SK-N-SH treated with all-trans-retinoic acid at 6 μM for 48 hours (cell line): Measurements from ENCODE around the gene C1QTNF2.

Experiments
- ATAC-seq: fragments of 200-7000 bp; cut with Tn5 transposase; 3 replicates; pipeline ENCODE4 v1.9.1; 2020; ENCODE audit warnings: mild to moderate bottlenecking, moderate library complexity
- BACH2 ChIP-seq: fragments of 250-450 bp; sonication (Bioruptor Pico); IDR thresholded peaks from 2 replicates; pipeline ENCODE4 v1.9.0; 2021; ENCODE audit warnings: mild to moderate bottlenecking, borderline replicate concordance
- CREB5 ChIP-seq: fragments of 250-450 bp; sonication (Bioruptor Pico); IDR thresholded peaks from 2 replicates; pipeline ENCODE4 v1.5.1; 2020; ENCODE audit warnings: low read depth, mild to moderate bottlenecking, moderate library complexity
- CSDC2 ChIP-seq: fragments of 250-450 bp; sonication (Bioruptor Pico); IDR thresholded peaks from 2 replicates; pipeline ENCODE4 v1.5.0; 2020; ENCODE audit warnings: mild to moderate bottlenecking, moderate library complexity
- ESRRG ChIP-seq: fragments of 250-450 bp; sonication (Bioruptor Pico); IDR thresholded peaks from 2 replicates; pipeline ENCODE4 v1.6.1; 2021; ENCODE audit warnings: mild to moderate bottlenecking
- GLIS3 ChIP-seq: fragments of 250-450 bp; sonication (Bioruptor Pico); IDR thresholded peaks from 2 replicates; pipeline ENCODE4 v1.5.0; 2020; ENCODE audit warnings: mild to moderate bottlenecking, moderate library complexity
- ISL1 ChIP-seq: fragments of 250-450 bp; sonication (Bioruptor Pico); IDR thresholded peaks from 2 replicates; pipeline ENCODE4 v2.1.2; 2022; ENCODE audit warnings: mild to moderate bottlenecking, moderate library complexity
- OSR1 ChIP-seq: fragments of 250-450 bp; sonication (Bioruptor Pico); IDR thresholded peaks from 2 replicates; pipeline ENCODE4 v1.8.0; 2022; ENCODE audit warnings: moderate library complexity, mild to moderate bottlenecking, inconsistent platforms
- PPARA ChIP-seq: fragments of 250-450 bp; sonication (Bioruptor Pico); IDR thresholded peaks from 2 replicates; pipeline ENCODE4 v1.5.0; 2020; ENCODE audit warnings: mild to moderate bottlenecking, borderline replicate concordance
- RARB ChIP-seq: fragments of 250-450 bp; sonication (Bioruptor Pico); IDR thresholded peaks from 2 replicates; pipeline ENCODE4 v1.8.0; 2021; ENCODE audit warnings: mild to moderate bottlenecking, moderate library complexity
- SNAI2 ChIP-seq: fragments of 250-450 bp; sonication (Bioruptor Pico); IDR thresholded peaks from 2 replicates; pipeline ENCODE4 v1.5.0; 2020; ENCODE audit warnings: mild to moderate bottlenecking, moderate library complexity
- TCF4 ChIP-seq: fragments of 250-450 bp; sonication (Bioruptor Pico); IDR thresholded peaks from 2 replicates; pipeline ENCODE4 v1.8.0; 2021; ENCODE audit warnings: mild to moderate bottlenecking, moderate library complexity, borderline replicate concordance
- TOX ChIP-seq: fragments of 250-450 bp; sonication (Bioruptor Pico); IDR thresholded peaks from 2 replicates; pipeline ENCODE4 v1.8.0; 2021; ENCODE audit warnings: mild to moderate bottlenecking, moderate library complexity, borderline replicate concordance
- ZC3H10 ChIP-seq: fragments of 250-450 bp; sonication (Bioruptor Pico); IDR thresholded peaks from 2 replicates; pipeline ENCODE4 v1.5.1; 2021; ENCODE audit warnings: mild to moderate bottlenecking, moderate library complexity
- ZFP3 ChIP-seq: fragments of 250-450 bp; sonication (Bioruptor Pico); IDR thresholded peaks from 2 replicates; pipeline ENCODE4 v1.5.0; 2020; ENCODE audit warnings: mild to moderate bottlenecking, moderate library complexity
- ZFP30 ChIP-seq: fragments of 450-650 bp; formaldehyde crosslinking; IDR thresholded peaks from 2 replicates; pipeline ENCODE4 v1.5.0; 2022; ENCODE audit warnings: mild to moderate bottlenecking, moderate library complexity
- ZNF565 ChIP-seq: fragments of 450-650 bp; formaldehyde crosslinking; conservative IDR thresholded peaks from 2 replicates; pipeline ENCODE4 v1.5.0; 2020; ENCODE audit warnings: low read depth, mild to moderate bottlenecking, moderate library complexity
- ZNF70 ChIP-seq: fragments of 450-650 bp; formaldehyde crosslinking; IDR thresholded peaks from 2 replicates; pipeline ENCODE4 v1.5.0; 2020; ENCODE audit warnings: mild to moderate bottlenecking, moderate library complexity
- ZNF8 ChIP-seq: fragments of 450-650 bp; formaldehyde crosslinking; IDR thresholded peaks from 2 replicates; pipeline ENCODE4 v1.5.0; 2020; ENCODE audit warnings: mild to moderate bottlenecking, moderate library complexity
- TF ChIP-seq, protein P1 (sequence below): fragments of 250-450 bp; sonication (Bioruptor Pico); IDR thresholded peaks from 2 replicates; pipeline ENCODE4 v1.8.0; 2021; ENCODE audit warnings: low read depth, mild to moderate bottlenecking, moderate library complexity, borderline replicate concordance
- TF ChIP-seq, protein P2 (sequence below): fragments of 250-450 bp; sonication (Bioruptor Pico); IDR thresholded peaks from 2 replicates; pipeline ENCODE4 v1.5.1; 2021; ENCODE audit warnings: mild to moderate bottlenecking, moderate library complexity

Gene C1QTNF2

GRCh38 chr5:160367261-160367660 is 3.2 kb downstream of the C1QTNF2 start:
- TF ChIP-seq ZNF8 (CRISPR knock-in tag) (no peak), GLIS3 (CRISPR knock-in tag) (no peak), BACH2 (CRISPR knock-in tag) (no peak), ZC3H10 (no peak), ISL1 (CRISPR knock-in tag) (no peak), ZFP3 (CRISPR knock-in tag) (no peak)
- TF ChIP-seq, protein P1, sequence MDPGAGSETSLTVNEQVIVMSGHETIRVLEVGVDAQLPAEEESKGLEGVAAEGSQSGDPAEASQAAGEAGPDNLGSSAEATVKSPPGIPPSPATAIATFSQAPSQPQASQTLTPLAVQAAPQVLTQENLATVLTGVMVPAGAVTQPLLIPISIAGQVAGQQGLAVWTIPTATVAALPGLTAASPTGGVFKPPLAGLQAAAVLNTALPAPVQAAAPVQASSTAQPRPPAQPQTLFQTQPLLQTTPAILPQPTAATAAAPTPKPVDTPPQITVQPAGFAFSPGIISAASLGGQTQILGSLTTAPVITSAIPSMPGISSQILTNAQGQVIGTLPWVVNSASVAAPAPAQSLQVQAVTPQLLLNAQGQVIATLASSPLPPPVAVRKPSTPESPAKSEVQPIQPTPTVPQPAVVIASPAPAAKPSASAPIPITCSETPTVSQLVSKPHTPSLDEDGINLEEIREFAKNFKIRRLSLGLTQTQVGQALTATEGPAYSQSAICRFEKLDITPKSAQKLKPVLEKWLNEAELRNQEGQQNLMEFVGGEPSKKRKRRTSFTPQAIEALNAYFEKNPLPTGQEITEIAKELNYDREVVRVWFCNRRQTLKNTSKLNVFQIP (CRISPR knock-in tag), result no peak
- ATAC-seq, result no peak

- TF ChIP-seq ZNF565 (CRISPR knock-in tag), result no peak
- no peak for TF ChIP-seq BACH2 (CRISPR knock-in tag)
- no peak for TF ChIP-seq GLIS3 (CRISPR knock-in tag)
- no peak for TF ChIP-seq TOX (CRISPR knock-in tag)
- ATAC-seq, result no peak
Measured at GRCh38 chr5:160366230-160366629, 4.2 kb downstream of the C1QTNF2 start.

GRCh38 chr5:160363660-160364395 is 6.6 kb downstream of the C1QTNF2 start:
- no peak for ATAC-seq
- TF ChIP-seq CSDC2 (no peak), OSR1 (CRISPR knock-in tag) (no peak), ZNF565 (CRISPR knock-in tag) (no peak), PPARA (no peak), CREB5 (no peak), ZFP30 (no peak), BACH2 (CRISPR knock-in tag) (no peak), GLIS3 (CRISPR knock-in tag) (no peak), ESRRG (no peak), ZNF70 (CRISPR knock-in tag) (no peak), ZC3H10 (no peak)
- TF ChIP-seq, protein P1 (CRISPR knock-in tag), result no peak
- TF ChIP-seq, protein P2, sequence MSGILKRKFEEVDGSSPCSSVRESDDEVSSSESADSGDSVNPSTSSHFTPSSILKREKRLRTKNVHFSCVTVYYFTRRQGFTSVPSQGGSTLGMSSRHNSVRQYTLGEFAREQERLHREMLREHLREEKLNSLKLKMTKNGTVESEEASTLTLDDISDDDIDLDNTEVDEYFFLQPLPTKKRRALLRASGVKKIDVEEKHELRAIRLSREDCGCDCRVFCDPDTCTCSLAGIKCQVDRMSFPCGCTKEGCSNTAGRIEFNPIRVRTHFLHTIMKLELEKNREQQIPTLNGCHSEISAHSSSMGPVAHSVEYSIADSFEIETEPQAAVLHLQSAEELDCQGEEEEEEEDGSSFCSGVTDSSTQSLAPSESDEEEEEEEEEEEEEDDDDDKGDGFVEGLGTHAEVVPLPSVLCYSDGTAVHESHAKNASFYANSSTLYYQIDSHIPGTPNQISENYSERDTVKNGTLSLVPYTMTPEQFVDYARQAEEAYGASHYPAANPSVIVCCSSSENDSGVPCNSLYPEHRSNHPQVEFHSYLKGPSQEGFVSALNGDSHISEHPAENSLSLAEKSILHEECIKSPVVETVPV, result no peak

DNA sequence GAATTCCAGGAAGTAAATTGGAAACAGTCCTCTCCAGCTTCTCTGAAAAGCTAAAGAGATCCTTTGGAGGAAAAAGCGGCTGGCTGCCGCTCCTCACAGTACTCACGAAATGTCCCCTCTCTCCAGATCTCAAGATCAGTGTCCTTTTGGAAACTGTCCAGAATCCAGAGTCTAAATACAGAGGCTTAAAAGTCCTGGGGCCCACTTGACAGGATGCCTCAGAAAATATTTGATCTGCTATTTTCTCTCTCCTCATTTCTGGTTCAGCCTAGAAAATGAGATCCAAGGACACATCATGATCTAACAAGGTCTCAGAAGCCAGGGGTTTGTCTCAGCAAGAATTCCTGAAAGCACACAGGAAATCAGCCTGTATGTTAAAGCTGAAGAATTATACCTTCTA is 7.2 kb downstream of the C1QTNF2 start:
- no peak; the same call in 2 of the 3 replicates for ATAC-seq
- TF ChIP-seq TOX (CRISPR knock-in tag) (no peak), ZNF8 (CRISPR knock-in tag) (no peak), CREB5 (no peak), RARB (CRISPR knock-in tag) (no peak), SNAI2 (CRISPR knock-in tag) (no peak), ISL1 (CRISPR knock-in tag) (no peak), TCF4 (no peak)
- TF ChIP-seq, protein P1 (CRISPR knock-in tag), result no peak
- TF ChIP-seq, all 23 proteins: peak for 0
